ENCODE data around the gene EFCAB11. TPM values are rescaled to one million over a fixed set of nuclear protein-coding genes. Genes with fewer than 3 reads are reported as not detected.

EFCAB11 gene
- total and polyA plus RNA-seq, 2 donors (not counting 3 experiments of a cell fraction or from before 2014, with no cell fraction given): 2.8 to 6.3 TPM

DNA sequence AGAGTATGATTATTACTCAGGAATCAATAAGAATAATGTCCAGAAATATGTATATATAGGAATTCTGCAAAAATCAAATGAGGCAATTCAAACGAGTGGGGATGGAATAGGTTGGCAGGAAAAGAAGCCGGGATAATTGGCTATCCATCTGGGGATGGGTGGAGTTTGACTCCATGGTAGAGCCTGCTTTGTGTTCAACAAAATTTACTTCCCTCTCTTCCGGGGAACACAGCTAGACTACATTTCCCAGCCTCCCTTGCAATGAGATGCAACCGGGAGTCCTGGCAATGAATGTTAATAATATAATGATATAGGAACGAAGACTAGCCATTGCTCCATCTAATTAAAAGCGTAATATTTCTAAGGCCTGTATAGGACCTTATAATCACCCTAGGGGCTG lies 146.6 kb downstream of the EFCAB11 start:
- H3K4me1 ChIP-seq (ENCODE audit: control insufficient read depth, extremely low read depth, insufficient read depth, low read length): peaks cover 3% of the 10 kb centered on the region
- no peak overlapping the region for H3K4me3 ChIP-seq (replicated peaks in 1 of 3; ENCODE audit: insufficient read depth in 1 of 3, low read depth in 1 of 3, low read length in 3 of 3)
- TF ChIP-seq MYC (IDR thresholded peaks at IDR 0.05; ENCODE audit: low read depth, low read length) (no peak), GATA2 (IDR thresholded peaks at IDR 0.05; ENCODE audit: insufficient read depth, insufficient read length, low read depth, low read length) (no peak), POLR2AphosphoS5 (IDR thresholded peaks at IDR 0.05; ENCODE audit: insufficient read depth, low read depth, low read length) (no peak), FOS (IDR thresholded peaks at IDR 0.05; ENCODE audit: borderline replicate concordance, insufficient read depth, low read length) (no peak), JUN (IDR thresholded peaks at IDR 0.05; ENCODE audit: borderline replicate concordance, insufficient read depth, insufficient read length, low read depth) (no peak), POLR2A (IDR thresholded peaks at IDR 0.05; ENCODE audit: low read depth, low read length) (no peak), EZH2 (IDR thresholded peaks at IDR 0.05; ENCODE audit: borderline replicate concordance, low read depth, low read length, severe bottlenecking) (no peak)
- TF ChIP-seq, protein P1, sequence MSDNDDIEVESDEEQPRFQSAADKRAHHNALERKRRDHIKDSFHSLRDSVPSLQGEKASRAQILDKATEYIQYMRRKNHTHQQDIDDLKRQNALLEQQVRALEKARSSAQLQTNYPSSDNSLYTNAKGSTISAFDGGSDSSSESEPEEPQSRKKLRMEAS (IDR thresholded peaks at IDR 0.05; ENCODE audit: insufficient read depth, insufficient read length): no peak
- TF ChIP-seq, protein P2, sequence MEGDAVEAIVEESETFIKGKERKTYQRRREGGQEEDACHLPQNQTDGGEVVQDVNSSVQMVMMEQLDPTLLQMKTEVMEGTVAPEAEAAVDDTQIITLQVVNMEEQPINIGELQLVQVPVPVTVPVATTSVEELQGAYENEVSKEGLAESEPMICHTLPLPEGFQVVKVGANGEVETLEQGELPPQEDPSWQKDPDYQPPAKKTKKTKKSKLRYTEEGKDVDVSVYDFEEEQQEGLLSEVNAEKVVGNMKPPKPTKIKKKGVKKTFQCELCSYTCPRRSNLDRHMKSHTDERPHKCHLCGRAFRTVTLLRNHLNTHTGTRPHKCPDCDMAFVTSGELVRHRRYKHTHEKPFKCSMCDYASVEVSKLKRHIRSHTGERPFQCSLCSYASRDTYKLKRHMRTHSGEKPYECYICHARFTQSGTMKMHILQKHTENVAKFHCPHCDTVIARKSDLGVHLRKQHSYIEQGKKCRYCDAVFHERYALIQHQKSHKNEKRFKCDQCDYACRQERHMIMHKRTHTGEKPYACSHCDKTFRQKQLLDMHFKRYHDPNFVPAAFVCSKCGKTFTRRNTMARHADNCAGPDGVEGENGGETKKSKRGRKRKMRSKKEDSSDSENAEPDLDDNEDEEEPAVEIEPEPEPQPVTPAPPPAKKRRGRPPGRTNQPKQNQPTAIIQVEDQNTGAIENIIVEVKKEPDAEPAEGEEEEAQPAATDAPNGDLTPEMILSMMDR (IDR thresholded peaks at IDR 0.05; ENCODE audit: extremely low read depth in 1 of 2, insufficient read depth in 1 of 2, low read depth in 1 of 2, low read length in 2 of 2): no peak
- no peak overlapping the region for H2AFZ ChIP-seq (ENCODE audit: low read depth, low read length)
- H3K9ac ChIP-seq (replicated peaks; ENCODE audit: extremely low read depth, insufficient read depth, low read length): no peak overlapping the region
- H3K27ac ChIP-seq (ENCODE audit: insufficient read depth, low read depth, low read length): no peak overlapping the region
- dilution Hi-C loops (cut with MboI; ENCODE audit: extremely low pct_ligation_motif_present, low sequenced_read_pairs): no loop called here
- H3K36me3 ChIP-seq (ENCODE audit: control insufficient read depth in 2 of 2, extremely low read depth in 1 of 2, insufficient read depth in 2 of 2, low read length in 2 of 2): no peaks in the 10 kb centered on the region
- H3K9me3 ChIP-seq (replicated peaks; ENCODE audit: control insufficient read depth, insufficient read depth, low read length): no peaks in the 10 kb centered on the region
- no peak for DNase-seq (ENCODE audit: low read depth, low spot score)
- POLR2A ChIA-PET: no interaction called here
- H3K27me3 ChIP-seq (ENCODE audit: control insufficient read depth in 2 of 2, insufficient read depth in 2 of 2, low read length in 2 of 2): no peaks in the 10 kb centered on the region
- H3K4me2 ChIP-seq (ENCODE audit: insufficient read depth, low read length): no peak overlapping the region
- no peaks in the 10 kb centered on the region for H3K9me1 ChIP-seq (replicated peaks; ENCODE audit: control insufficient read depth, extremely low read depth, insufficient read depth, low read length)
- BruUV-seq (replicated peaks): no TSS peak
- no peaks in the 10 kb centered on the region for H3K79me2 ChIP-seq (ENCODE audit: control insufficient read depth, insufficient read depth, low read length)
- CTCF ChIA-PET: no interaction called here
- intact Hi-C loops (cut with micrococcal nuclease): no loop called here
- no peak for FAIRE-seq
- no peaks in the 10 kb centered on the region for H4K20me1 ChIP-seq (replicated peaks; ENCODE audit: control insufficient read depth, extremely low read depth, insufficient read depth, low read length)

Measured in endothelial cell of umbilical vein (primary cell).